Hematopoietic multipotent progenitor cell treated with erythropoietin and hydrocortisone succinate and interleukin-3 and kit ligand, for 15 days (in vitro differentiated cells): ENCODE results near the gene CDH4.

ENCODE experiments used
- DNase-seq: peaks from one replicate; pipeline ENCODE4 v3.0.0-alpha.2; 2015; ENCODE audit warnings: low spot score

The CDH4 gene

GRCh38 chr20:61753316-61753942 is 501.4 kb downstream of the CDH4 start:
- no peak for DNase-seq

- no peak for DNase-seq
Measured at GRCh38 chr20:61753987-61754956, 502.2 kb downstream of the CDH4 start.

- no peak for DNase-seq
Measured at GRCh38 chr20:61754976-61755778, 503.1 kb downstream of the CDH4 start.

GRCh38 chr20:61755971-61756845 is 504.1 kb downstream of the CDH4 start:
- no peak for DNase-seq

GRCh38 chr20:61756966-61757677 is 505.1 kb downstream of the CDH4 start:
- DNase-seq: no peak

- no peak for DNase-seq
Measured at GRCh38 chr20:61757678-61758563, 505.9 kb downstream of the CDH4 start.

GRCh38 chr20:61758564-61759200 is 506.6 kb downstream of the CDH4 start:
- no peak for DNase-seq

- DNase-seq: no peak
Measured at GRCh38 chr20:61759286-61760065, 507.4 kb downstream of the CDH4 start.

- no peak for DNase-seq
Measured at GRCh38 chr20:61760321-61760720, 508.3 kb downstream of the CDH4 start.

GRCh38 chr20:61760731-61761130 is 508.7 kb downstream of the CDH4 start:
- no peak for DNase-seq

GRCh38 chr20:61761453-61762166 is 509.5 kb downstream of the CDH4 start:
- no peak for DNase-seq

- no peak for DNase-seq
Measured at GRCh38 chr20:61762167-61762710, 510.2 kb downstream of the CDH4 start.

- no peak for DNase-seq
Measured at GRCh38 chr20:61762886-61763739, 511.1 kb downstream of the CDH4 start.

GRCh38 chr20:61763740-61764400 is 511.8 kb downstream of the CDH4 start:
- no peak for DNase-seq

- no peak for DNase-seq
Measured at GRCh38 chr20:61764471-61765025, 512.5 kb downstream of the CDH4 start.
